Fibroblast of peridontal ligament (primary cell): Measurements from ENCODE around the gene LZTS2.

Experiments used
- DNase-seq: peaks from one replicate; pipeline ENCODE4 v3.0.0-alpha.2; 2010; ENCODE audit errors: extremely low read depth

Gene LZTS2

GRCh38 chr10:101054876-101055275 is 55.3 kb downstream of the LZTS2 start:
- DNase-seq: no peak

GRCh38 chr10:101055411-101055810 is 55.8 kb downstream of the LZTS2 start:
- no peak for DNase-seq

DNA sequence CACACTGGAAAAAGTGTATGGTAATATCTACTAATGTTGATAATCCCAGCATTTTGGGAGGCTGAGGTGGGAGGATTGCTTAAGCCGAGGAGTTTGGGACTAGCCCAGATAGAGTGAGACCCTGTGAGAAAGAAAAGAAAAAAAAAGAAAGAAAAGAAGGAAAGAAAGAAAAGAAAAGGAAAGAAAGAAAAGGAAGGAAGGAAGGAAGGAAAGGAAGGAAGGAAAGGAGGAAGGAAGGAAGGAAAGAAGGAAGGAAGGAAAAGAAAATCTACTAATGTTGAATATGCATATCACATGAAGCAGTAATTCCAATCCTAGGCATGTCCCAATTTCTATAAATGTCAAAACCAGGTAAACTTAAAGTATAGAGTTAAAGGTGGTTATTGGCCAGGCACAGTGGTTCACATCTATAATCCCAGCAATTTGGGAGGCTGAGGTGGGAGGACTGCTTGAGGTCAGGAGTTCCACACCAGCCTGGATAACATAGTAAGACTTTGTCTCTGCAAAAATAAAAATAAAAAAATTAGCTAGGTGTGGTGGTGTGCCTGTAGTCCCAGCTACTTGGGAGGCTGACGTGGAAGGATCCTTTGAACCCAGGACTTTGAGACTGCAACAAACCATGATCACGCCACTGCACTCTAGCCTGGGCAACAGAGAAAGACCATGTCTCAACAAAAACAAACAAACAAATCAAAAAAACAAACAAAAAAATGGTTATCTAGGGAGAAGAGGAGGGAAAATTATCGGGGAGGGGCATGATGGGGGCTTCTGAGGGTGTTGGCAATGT is 57.0 kb downstream of the LZTS2 start:
- DNase-seq: no peak
